Fibroblast of peridontal ligament (primary cell): ENCODE measurements around the gene PSMA8.
"Not testable (repeated sequence)": the region's sequence is repeated elsewhere in the genome, so short reads cannot be mapped to it uniquely, and the experiment has no call there.

ENCODE experiments used
- DNase-seq: peaks from one replicate; pipeline ENCODE4 v3.0.0-alpha.2; 2010; ENCODE audit errors: extremely low read depth

PSMA8 gene

GRCh38 chr18:26233208-26233607 lies 99.5 kb downstream of the PSMA8 start:
- DNase-seq, result no peak

DNA sequence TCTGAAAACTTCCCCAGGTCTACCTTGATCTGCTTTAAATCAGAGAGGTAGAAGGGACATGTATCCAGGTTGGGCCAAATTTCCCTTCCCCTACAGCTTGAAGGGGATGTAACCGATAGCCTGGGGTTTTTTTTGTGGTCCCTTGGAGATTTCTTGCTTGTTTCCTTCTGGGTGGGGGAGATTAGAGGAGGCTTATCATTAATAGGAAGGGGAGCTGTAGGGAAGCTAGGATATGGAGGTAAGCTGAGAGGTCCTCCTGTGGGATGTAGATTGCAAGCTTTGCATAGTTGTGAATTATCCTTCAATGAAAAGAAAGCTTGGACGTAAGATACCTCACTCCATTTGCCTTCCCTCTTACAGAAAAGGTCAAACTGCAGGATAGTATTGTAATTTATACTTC lies 103.7 kb downstream of the PSMA8 start:
- not testable (repeated sequence) for DNase-seq

GRCh38 chr18:26238718-26239117 lies 105.0 kb downstream of the PSMA8 start:
- not testable (repeated sequence) for DNase-seq

DNA sequence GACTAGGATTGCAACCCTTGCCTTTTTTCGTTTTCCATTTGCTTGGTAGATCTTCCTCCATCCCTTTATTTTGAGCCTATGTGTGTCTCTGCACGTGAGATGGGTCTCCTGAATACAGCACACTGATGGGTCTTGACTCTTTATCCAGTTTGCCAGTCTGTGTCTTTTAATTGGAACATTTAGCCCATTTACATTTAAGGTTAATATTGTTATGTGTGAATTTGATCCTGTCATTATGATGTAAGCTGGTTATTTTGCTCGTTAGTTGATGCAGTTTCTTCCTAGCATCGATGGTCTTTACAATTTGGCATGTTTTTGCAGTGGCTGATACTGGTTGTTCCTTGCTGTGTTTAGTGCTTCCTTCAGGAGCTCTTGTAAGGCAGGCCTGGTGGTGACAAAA lies 108.7 kb downstream of the PSMA8 start:
- DNase-seq, result not testable (repeated sequence)
